Adrenal gland (tissue), 12 donors: Measurements from ENCODE around the gene TMEM121B. TPM values are rescaled to one million over a fixed set of nuclear protein-coding genes. Genes with fewer than 3 reads are reported as not detected.

ENCODE experiments used
- DNase-seq, 7 donors: peaks; one replicate each; pipeline ENCODE4 v3.0.0-alpha.2; 2019 to 2020
- H3K27ac ChIP-seq, 5 donors: fragments of 200-600 bp; sonication (generic) in 4 of 5; 1 replicate in 3 of 5; 2 replicates in 2 of 5; pipeline versions ENCODE4 v1.5.1 to v1.8.0; 2016 to 2020; ENCODE audit warnings: mild to moderate bottlenecking in 1 of 5
- H3K27me3 ChIP-seq: fragments of 200-600 bp; 2 replicates; pipeline ENCODE4 v1.8.0; 2021
- H3K36me3 ChIP-seq, 2 donors: fragments of 200-600 bp; replicated peaks in 1 of 2; 1 replicate in 1 of 2; 2 replicates in 1 of 2; pipeline versions ENCODE4 v1.5.1 to v1.8.0; 2018 to 2022
- H3K4me1 ChIP-seq, 2 donors: fragments of 200-600 bp; replicated peaks in 1 of 2; 1 replicate in 1 of 2; 2 replicates in 1 of 2; pipeline versions ENCODE4 v1.5.1 to v1.8.0; 2018 to 2021
- H3K4me3 ChIP-seq, 4 donors: fragments of 200-600 bp; sonication (generic) in 3 of 4; one replicate each; pipeline ENCODE4 v1.5.1; 2016 to 2018
- H3K9me3 ChIP-seq, 3 donors: fragments of 200-600 bp; sonication (generic) in 1 of 3; replicated peaks in 1 of 3; 1 replicate in 2 of 3; 2 replicates in 1 of 3; pipeline versions ENCODE4 v1.5.1 to v1.8.0; 2016 to 2021
- CTCF ChIP-seq, 6 experiments: fragments of 450-650 bp in 4 of 6; fragments of 200-600 bp in 2 of 6; sonication (generic) in 1 of 6; IDR thresholded peaks; 1 replicate in 5 of 6; 2 replicates in 1 of 6; pipeline versions ENCODE4 v1.5.1 to v1.8.0; 2016 to 2021; ENCODE audit warnings: antibody characterized with exemption in 6 of 6, mild to moderate bottlenecking in 2 of 6, moderate library complexity in 1 of 6
- POLR2A ChIP-seq, 2 donors: fragments of 450-650 bp; IDR thresholded peaks; one replicate each; pipeline ENCODE4 v1.6.1; 2017; ENCODE audit warnings: antibody characterized with exemption in 2 of 2, mild to moderate bottlenecking in 2 of 2, moderate library complexity in 1 of 2
- WGBS, 4 donors: extraction: QIAGEN DNeasy Blood & Tissue Kit in 2 of 4; methylation state at CpG; one replicate each; pipeline versions ENCODE4 v1.1.5 to v1.1.7; 2013 to 2017; 5-methylcytosine and 5-hydroxymethylcytosine counted together
- intact Hi-C, 2 donors: fragments of 100-400 bp; cut with DNase I; formaldehyde crosslinking; loops; one replicate each; pipeline versions ENCODE4 v1.14.1 to v1.15.0; 2022 to 2023
- polyA plus RNA-seq, 3 donors: library from polyadenylated mRNA; stranded (reverse); fragments of 200-250 nt in 2 of 3; fragments of 350-450 nt in 1 of 3; fragmentation: Illumina TruSeq in 1 of 3; extraction: RNeasy Lipid Tissue Mini Kit (QIAGEN cat#74804) in 1 of 3; gene quantifications; one replicate each; pipeline ENCODE4 v1.2.3, GENCODE V29; 2013 to 2014
- total RNA-seq, 9 donors: library from RNA; depleted of rRNA in 4 of 9; stranded (reverse); fragments of >200 nt in 4 of 9; fragments of 120-200 nt in 1 of 9; fragmentation: NEBNext Ultra II Directional in 1 of 9; extraction: Animal tissue kit (Norgen Biotek cat#: 25700) in 1 of 9; gene quantifications; one replicate each; pipeline versions ENCODE4 v1.1.0 to v1.2.4, GENCODE V29; 2013 to 2023
- donor health status: healthy with polysubstance abuse.
- donor health status: Bipolar disorder and iron deficiency.
- donor health status: DM: yes; HTN: yes; CAD: no.
- donor health status: DM: no; HTN: no; CAD: no.
- donor health status: DM: no; HTN: no; CAD: no.
- donor health status: DM: yes; HTN: yes; CAD: no.

Gene TMEM121B
- total and polyA plus RNA-seq, 12 donors, result 0.22 to 2.3 (median 1.1) TPM

DNA sequence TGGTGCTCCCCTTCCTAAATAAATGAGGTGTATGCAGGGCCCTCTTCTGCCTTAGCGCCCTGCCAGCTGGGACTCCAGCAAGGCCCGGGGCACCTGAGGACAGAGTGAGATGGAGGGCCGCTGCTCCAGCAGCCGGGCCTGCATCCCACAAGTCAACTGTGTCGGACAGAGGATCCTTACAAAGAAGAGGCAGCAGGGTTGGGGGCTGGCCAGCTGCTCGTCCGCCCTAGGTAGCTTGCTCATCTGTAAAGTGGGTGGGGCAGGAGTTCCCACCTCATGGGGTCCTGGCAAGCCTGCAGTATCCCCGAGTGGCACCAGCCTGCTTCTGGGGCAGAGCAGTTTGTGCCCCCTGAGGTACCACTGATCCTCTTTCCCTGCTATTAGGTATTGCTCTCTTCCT lies 7.6 kb downstream of the TMEM121B start:
- Histone ChIP-seq H3K27ac (no peak overlapping the region), H3K4me3 (no peak overlapping the region), H3K4me1 (peaks cover 0 to 7% of the 10 kb centered on the region in 2 donors), H3K9me3 (no peaks in the 10 kb centered on the region), H3K36me3 (peaks cover 0 to 16% of the 10 kb centered on the region in 2 donors), H3K27me3 (no peaks in the 10 kb centered on the region)
- TF ChIP-seq POLR2A (IDR thresholded peaks at IDR 0.05), result no peak
- TF ChIP-seq CTCF (IDR thresholded peaks at IDR 0.05), result no peak
- intact Hi-C loops, result no loop called here
- DNase-seq, result no peak
- WGBS, 4 donors, result 78 to 82% (median 79%) methylated on average over 4 to 8 of the region's 8 CpGs

- Histone ChIP-seq H3K4me3 (no peak overlapping the region), H3K27ac (no peak overlapping the region), H3K36me3 (peaks cover 0 to 26% of the 10 kb centered on the region in 2 donors), H3K27me3 (no peaks in the 10 kb centered on the region), H3K4me1 (peaks cover 0 to 7% of the 10 kb centered on the region in 2 donors), H3K9me3 (no peaks in the 10 kb centered on the region)
- intact Hi-C loops, result no loop called here
- no peak for DNase-seq
- TF ChIP-seq CTCF (IDR thresholded peaks at IDR 0.05) (no peak), POLR2A (IDR thresholded peaks at IDR 0.05) (no peak)
- WGBS, 4 donors, result 66 to 86% (median 73%) methylated on average over 9 of the region's 9 CpGs
These were observed 8.6 kb downstream of the TMEM121B start for GRCh38 chr22:17112491-17113042.

- no peak for DNase-seq
- H3K36me3 ChIP-seq, result peaks cover 0 to 38% of the 10 kb centered on the region in 2 donors
- no peak for TF ChIP-seq POLR2A (IDR thresholded peaks at IDR 0.05)
- no peak for TF ChIP-seq CTCF (IDR thresholded peaks at IDR 0.05)
- WGBS, 4 donors, result 79 to 84% (median 81%) methylated on average over 11 to 13 of the region's 13 CpGs
- no peaks in the 10 kb centered on the region for H3K4me1 ChIP-seq
- no peaks in the 10 kb centered on the region for H3K27me3 ChIP-seq
- H3K27ac ChIP-seq, result no peak overlapping the region
- intact Hi-C loops, result no loop called here
- no peaks in the 10 kb centered on the region for H3K9me3 ChIP-seq
- H3K4me3 ChIP-seq, result no peak overlapping the region
These were observed 10.2 kb downstream of the TMEM121B start for GRCh38 chr22:17110791-17111550.

DNA sequence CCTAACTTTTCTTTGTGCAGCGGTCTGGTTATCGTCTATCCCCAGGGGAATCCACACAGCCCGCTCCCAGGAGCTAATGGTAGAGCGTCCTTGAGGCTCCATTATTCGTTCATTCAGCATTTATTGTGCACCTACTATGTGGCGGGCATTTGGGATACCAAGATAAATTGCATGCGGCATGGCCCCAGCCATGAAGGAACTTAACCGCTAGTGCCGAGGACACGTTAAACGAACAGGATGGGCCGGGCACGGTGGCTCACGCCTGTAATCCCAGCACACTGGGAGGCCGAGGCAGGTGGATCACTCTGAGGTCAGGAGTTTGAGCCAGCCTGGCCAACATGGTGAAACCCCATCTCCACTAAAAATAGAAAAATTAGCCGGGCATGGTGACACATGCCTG lies 11.2 kb downstream of the TMEM121B start:
- no peaks in the 10 kb centered on the region for H3K9me3 ChIP-seq
- intact Hi-C loops, result no loop called here
- TF ChIP-seq POLR2A (IDR thresholded peaks at IDR 0.05), result no peak
- TF ChIP-seq CTCF (IDR thresholded peaks at IDR 0.05), result no peak
- no peak for DNase-seq
- peaks cover 0 to 48% of the 10 kb centered on the region in 2 donors for H3K36me3 ChIP-seq
- H3K4me1 ChIP-seq, result no peaks in the 10 kb centered on the region
- no peaks in the 10 kb centered on the region for H3K27me3 ChIP-seq
- WGBS, 4 donors, result 86 to 94% (median 88%) methylated on average over 16 of the region's 16 CpGs
- no peak overlapping the region for H3K27ac ChIP-seq
- no peak overlapping the region for H3K4me3 ChIP-seq
